ENCODE results near the gene CCDC92. TPM values are rescaled to one million over a fixed set of nuclear protein-coding genes. Genes with fewer than 3 reads are reported as not detected.
A peak's percentile ranks its signal among the peaks of the same experiment; 100 is the strongest.

CCDC92 gene
- total RNA-seq, 2 donors from 2014 or later, result 19.7 to 25.1 TPM

GRCh38 chr12:123966596-123966995 lies 6.0 kb downstream of the CCDC92 start:
- TF ChIP-seq POLR2A (IDR thresholded peaks at IDR 0.05) (no peak), CTCF (IDR thresholded peaks at IDR 0.05) (no peak)
- Histone ChIP-seq H3K9me3 (no peaks in the 10 kb centered on the region), H3K4me3 (no peak overlapping the region), H3K36me3 (replicated peaks in 1 of 2; ENCODE audit: insufficient read depth in 1 of 2, low read depth in 2 of 2) (no peaks in the 10 kb centered on the region), H3K4me1 (no peaks in the 10 kb centered on the region), H3K27me3 (no peaks in the 10 kb centered on the region), H3K27ac (no peak overlapping the region)
- ATAC-seq (no peak), DNase-seq (no peak)
- intact Hi-C loops (cut with DNase I), result no loop called here
- 79 to 88% methylated on average over 3 of the region's 3 CpGs for WGBS, 2 donors

DNA sequence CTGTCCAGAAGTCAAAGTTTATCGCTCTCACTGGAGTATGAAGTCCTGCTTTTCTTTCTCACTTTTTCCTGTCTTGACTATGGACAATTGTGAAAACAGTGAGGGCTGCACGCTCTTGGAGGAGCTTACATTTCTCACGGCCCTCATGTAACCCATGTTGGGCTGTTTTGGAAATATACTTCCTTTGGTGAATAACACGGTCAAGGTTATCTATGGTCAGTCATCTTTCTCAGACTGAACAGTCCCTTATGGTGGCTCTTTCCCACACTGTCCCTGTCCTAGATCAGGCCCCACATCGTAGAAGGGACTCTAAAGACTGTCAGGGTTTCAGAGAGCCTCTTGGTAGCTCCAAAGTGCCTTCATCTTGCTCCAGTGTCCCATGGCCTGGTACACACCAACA lies 7.2 kb downstream of the CCDC92 start:
- no peak overlapping the region for H3K27ac ChIP-seq
- no peak for DNase-seq
- intact Hi-C loops (cut with DNase I), result no loop called here
- 66 to 69% methylated on average over 5 of the region's 5 CpGs for WGBS, 2 donors
- H3K27me3 ChIP-seq, result no peaks in the 10 kb centered on the region
- no peaks in the 10 kb centered on the region for H3K9me3 ChIP-seq
- TF ChIP-seq CTCF (IDR thresholded peaks at IDR 0.05), result no peak
- TF ChIP-seq POLR2A (IDR thresholded peaks at IDR 0.05), result no peak
- ATAC-seq, result no peak
- H3K36me3 ChIP-seq (replicated peaks in 1 of 2; ENCODE audit: insufficient read depth in 1 of 2, low read depth in 2 of 2), result no peaks in the 10 kb centered on the region
- no peaks in the 10 kb centered on the region for H3K4me1 ChIP-seq
- no peak overlapping the region for H3K4me3 ChIP-seq

GRCh38 chr12:123963821-123964220 lies 8.8 kb downstream of the CCDC92 start:
- no peaks in the 10 kb centered on the region for H3K9me3 ChIP-seq
- TF ChIP-seq POLR2A (IDR thresholded peaks at IDR 0.05) (no peak), CTCF (IDR thresholded peaks at IDR 0.05) (no peak)
- H3K36me3 ChIP-seq (replicated peaks in 1 of 2; ENCODE audit: insufficient read depth in 1 of 2, low read depth in 2 of 2), result no peaks in the 10 kb centered on the region
- H3K4me3 ChIP-seq, result no peak overlapping the region
- H3K27me3 ChIP-seq, result no peaks in the 10 kb centered on the region
- ATAC-seq, result no peak
- no peaks in the 10 kb centered on the region for H3K4me1 ChIP-seq
- no peak for DNase-seq
- H3K27ac ChIP-seq, result no peak overlapping the region
- intact Hi-C loops (cut with DNase I), result no loop called here
- 87 to 91% methylated on average over 4 of the region's 4 CpGs for WGBS, 2 donors

DNA sequence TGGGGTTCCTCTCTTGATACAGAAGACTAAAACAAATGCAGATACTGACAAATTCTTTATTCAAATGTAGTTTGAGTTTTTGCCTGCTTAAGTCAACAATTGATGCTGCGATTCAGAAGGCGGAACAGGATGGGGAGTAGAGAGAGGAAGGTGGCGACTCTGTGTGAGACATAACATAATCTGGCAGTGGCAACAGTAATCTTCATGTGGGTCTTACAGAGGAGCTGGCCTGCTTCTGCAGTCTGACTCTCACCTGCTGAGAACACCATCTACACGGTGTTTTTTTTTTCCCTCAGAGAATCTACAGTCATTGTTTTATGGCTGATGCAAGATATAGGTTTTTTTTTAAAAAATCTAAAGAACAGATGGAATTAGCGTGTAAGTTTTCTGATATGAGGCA lies 10.1 kb downstream of the CCDC92 start:
- no peaks in the 10 kb centered on the region for H3K36me3 ChIP-seq (replicated peaks in 1 of 2; ENCODE audit: insufficient read depth in 1 of 2, low read depth in 2 of 2)
- TF ChIP-seq CTCF (IDR thresholded peaks at IDR 0.05) (no peak), POLR2A (IDR thresholded peaks at IDR 0.05) (no peak)
- no peaks in the 10 kb centered on the region for H3K4me1 ChIP-seq
- DNase-seq (no peak), ATAC-seq (no peak)
- WGBS, 2 donors, result 81 to 82% methylated on average over 5 of the region's 5 CpGs
- H3K27ac ChIP-seq, result no peak overlapping the region
- H3K4me3 ChIP-seq, result no peak overlapping the region
- H3K27me3 ChIP-seq, result no peaks in the 10 kb centered on the region
- H3K9me3 ChIP-seq, result no peaks in the 10 kb centered on the region
- intact Hi-C loops (cut with DNase I), result no loop called here

- intact Hi-C loops (cut with DNase I), result no loop called here
- no peak overlapping the region for H3K27ac ChIP-seq
- TF ChIP-seq POLR2A (IDR thresholded peaks at IDR 0.05) (no peak), CTCF (IDR thresholded peaks at IDR 0.05) (no peak)
- peak in 1 of 4 donors; percentile 32 for DNase-seq
- H3K4me1 ChIP-seq, result no peaks in the 10 kb centered on the region
- H3K4me3 ChIP-seq, result no peak overlapping the region
- ATAC-seq, result no peak
- H3K36me3 ChIP-seq (replicated peaks in 1 of 2; ENCODE audit: insufficient read depth in 1 of 2, low read depth in 2 of 2), result no peaks in the 10 kb centered on the region
- H3K27me3 ChIP-seq, result no peaks in the 10 kb centered on the region
- H3K9me3 ChIP-seq, result no peaks in the 10 kb centered on the region
- WGBS, 2 donors, result 76 to 80% methylated on average over 12 of the region's 12 CpGs
These were observed 10.9 kb downstream of the CCDC92 start for GRCh38 chr12:123961585-123962345.

All from body of pancreas (tissue), 4 donors.